GM18907 (cell line): ENCODE data around the gene C1QL3.

Experiments used
- ATAC-seq: cut with Tn5 transposase; IDR thresholded peaks from one replicate; pipeline ENCODE4 v1.9.1; 2021; ENCODE audit warnings: mild to moderate bottlenecking, moderate library complexity; ENCODE audit not compliant: unreplicated experiment

The C1QL3 gene

GRCh38 chr10:16493884-16494536, 27.7 kb downstream of the C1QL3 start:
- no peak for ATAC-seq

GRCh38 chr10:16491933-16492332, 29.7 kb downstream of the C1QL3 start:
- ATAC-seq: no peak

GRCh38 chr10:16490511-16490910, 31.2 kb downstream of the C1QL3 start:
- ATAC-seq: no peak

GRCh38 chr10:16483241-16483917, 38.3 kb downstream of the C1QL3 start:
- ATAC-seq: no peak

GRCh38 chr10:16481052-16481728, 40.5 kb downstream of the C1QL3 start:
- no peak for ATAC-seq

- no peak for ATAC-seq
These were observed 42.9 kb downstream of the C1QL3 start for GRCh38 chr10:16478801-16479200.

- ATAC-seq: no peak
These were observed 43.9 kb downstream of the C1QL3 start for GRCh38 chr10:16477757-16478156.

GRCh38 chr10:16472828-16473227, 48.9 kb downstream of the C1QL3 start:
- ATAC-seq: no peak

- ATAC-seq: no peak
These were observed 50.9 kb downstream of the C1QL3 start for GRCh38 chr10:16470747-16471146.

GRCh38 chr10:16466001-16466400, 55.7 kb downstream of the C1QL3 start:
- ATAC-seq: no peak
